RWPE1 (cell line): Measurements from ENCODE around the gene CHST12.

Source experiments
- CTCF ChIA-PET: fragments of 350-600 bp; sonication (Branson Sonifier 250); formaldehyde crosslinking; extraction: SDS; loops from one replicate; lab custom pipeline; 2021; lab: Yijun Ruan, JAX
- POLR2A ChIA-PET: fragments of 400-600 bp; formaldehyde crosslinking; extraction: SDS; loops from one replicate; lab custom pipeline; 2020; ENCODE audit warnings: antibody characterized with exemption; ENCODE audit not compliant: low non-redundant PET; lab: Yijun Ruan, JAX
- DNase-seq: peaks from one replicate; pipeline ENCODE4 v3.0.0; 2012; ENCODE audit warnings: low spot score
- H3K27ac ChIP-seq: fragments of 450-650 bp; 2 replicates; pipeline ENCODE4 v1.5.1; 2017
- TF ChIP-seq, protein P1 (sequence below): fragments of 450-650 bp; conservative IDR thresholded peaks from 2 replicates; pipeline ENCODE4 v1.5.1; 2017; ENCODE audit warnings: low read depth, mild to moderate bottlenecking

CHST12 gene

DNA sequence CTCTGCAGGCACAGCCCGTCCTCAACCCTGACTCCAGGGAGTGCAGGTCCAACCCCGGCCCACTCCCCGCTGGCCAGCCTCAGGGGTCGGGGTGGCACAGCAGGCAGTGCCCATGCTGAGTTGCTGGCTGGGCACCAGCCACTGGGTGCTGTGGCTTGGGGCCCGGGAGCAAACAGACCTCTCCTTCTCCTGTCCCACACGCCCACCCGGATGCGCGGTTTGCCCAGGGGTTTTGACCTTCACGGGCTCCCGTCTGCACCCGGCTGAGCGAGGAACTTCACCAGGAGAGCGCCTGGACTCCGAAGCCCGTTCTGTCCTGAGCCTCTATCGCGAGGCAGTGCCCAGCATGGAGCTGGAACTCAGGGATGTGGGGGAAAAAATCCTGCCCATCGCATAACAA lies 75.4 kb downstream of the CHST12 start:
- ChIA-PET POLR2A (no interaction called here), CTCF (interaction anchor here (0.6 kb wide), 1 partner anchor 223 kb away, joined by 7 read pairs; no protein-coding TSS in a partner anchor)
- peak overlapping the region; percentile 50 for H3K27ac ChIP-seq
- no peak for DNase-seq
- TF ChIP-seq, protein P1, sequence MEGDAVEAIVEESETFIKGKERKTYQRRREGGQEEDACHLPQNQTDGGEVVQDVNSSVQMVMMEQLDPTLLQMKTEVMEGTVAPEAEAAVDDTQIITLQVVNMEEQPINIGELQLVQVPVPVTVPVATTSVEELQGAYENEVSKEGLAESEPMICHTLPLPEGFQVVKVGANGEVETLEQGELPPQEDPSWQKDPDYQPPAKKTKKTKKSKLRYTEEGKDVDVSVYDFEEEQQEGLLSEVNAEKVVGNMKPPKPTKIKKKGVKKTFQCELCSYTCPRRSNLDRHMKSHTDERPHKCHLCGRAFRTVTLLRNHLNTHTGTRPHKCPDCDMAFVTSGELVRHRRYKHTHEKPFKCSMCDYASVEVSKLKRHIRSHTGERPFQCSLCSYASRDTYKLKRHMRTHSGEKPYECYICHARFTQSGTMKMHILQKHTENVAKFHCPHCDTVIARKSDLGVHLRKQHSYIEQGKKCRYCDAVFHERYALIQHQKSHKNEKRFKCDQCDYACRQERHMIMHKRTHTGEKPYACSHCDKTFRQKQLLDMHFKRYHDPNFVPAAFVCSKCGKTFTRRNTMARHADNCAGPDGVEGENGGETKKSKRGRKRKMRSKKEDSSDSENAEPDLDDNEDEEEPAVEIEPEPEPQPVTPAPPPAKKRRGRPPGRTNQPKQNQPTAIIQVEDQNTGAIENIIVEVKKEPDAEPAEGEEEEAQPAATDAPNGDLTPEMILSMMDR: no peak

DNA sequence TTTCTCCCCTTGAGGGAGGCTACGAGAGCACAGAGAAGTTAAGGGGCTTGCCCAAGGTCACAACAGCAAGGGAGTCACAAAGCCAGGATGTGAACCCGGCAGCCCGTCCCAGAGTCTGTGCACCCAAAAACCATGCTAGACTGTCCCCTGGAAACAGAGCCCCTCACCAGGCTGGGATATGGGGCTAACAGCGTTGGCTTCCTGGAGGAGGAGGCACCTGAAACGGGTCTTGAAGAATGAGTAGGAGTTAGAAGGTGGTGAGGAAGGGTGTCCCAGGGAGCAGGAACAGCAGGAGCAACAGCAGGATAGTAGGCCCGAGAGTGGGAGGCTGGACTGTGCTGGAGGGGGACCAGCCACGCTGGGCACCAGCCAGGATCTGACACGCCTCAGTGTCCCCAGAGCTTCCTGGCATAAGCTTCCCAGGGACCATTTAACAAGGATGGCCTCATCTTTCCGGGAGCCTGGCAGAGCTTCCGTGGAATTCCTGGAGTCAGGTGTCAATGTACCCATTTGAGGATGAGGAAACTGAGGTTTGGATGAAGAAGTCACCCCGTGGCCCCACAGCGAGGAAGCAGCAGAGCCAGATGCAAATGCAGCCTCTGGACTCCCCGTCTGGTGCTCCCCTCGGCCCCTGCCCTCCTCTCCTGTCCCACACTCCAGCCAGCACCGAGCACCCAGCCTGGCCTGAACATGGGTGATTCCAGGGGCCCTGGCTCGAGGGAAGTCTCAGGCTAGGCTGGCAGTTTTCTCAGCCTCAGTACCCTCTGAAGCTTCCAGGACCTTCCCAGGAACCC lies 76.1 kb downstream of the CHST12 start:
- H3K27ac ChIP-seq: peak overlapping the region; percentile 50; the same call in 1 of the 2 replicates
- no peak for DNase-seq
- ChIA-PET POLR2A (no interaction called here), CTCF (interaction anchor here (0.6 kb wide), 3 partner anchors 81 to 1541 kb away, joined by 3 to 7 read pairs (median 5); no protein-coding TSS in a partner anchor)
- TF ChIP-seq, protein P1: no peak

DNA sequence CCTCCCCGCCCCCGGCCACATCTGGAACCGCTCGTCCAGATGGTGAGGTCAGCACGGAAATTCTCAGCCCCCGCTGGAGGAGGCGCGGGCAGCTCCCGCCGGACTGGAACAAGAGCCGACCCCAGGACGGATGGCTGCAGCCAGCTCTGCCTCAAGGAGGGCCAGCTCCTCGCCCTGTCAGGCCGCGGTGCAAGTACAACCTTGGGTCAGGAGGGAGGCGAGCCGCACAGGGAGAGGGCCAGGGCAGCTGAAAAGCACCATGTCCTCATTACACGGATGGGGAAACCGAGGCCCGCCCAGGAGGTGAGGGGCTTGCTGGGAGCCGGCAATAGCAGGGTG lies 76.6 kb downstream of the CHST12 start:
- CTCF ChIA-PET: interaction anchor here (0.6 kb wide), 3 partner anchors 43 to 1542 kb away, joined by 3 to 6 read pairs (median 5); no protein-coding TSS in a partner anchor
- POLR2A ChIA-PET: no interaction called here
- no peak for DNase-seq
- H3K27ac ChIP-seq: no peak overlapping the region
- TF ChIP-seq, protein P1: no peak

DNA sequence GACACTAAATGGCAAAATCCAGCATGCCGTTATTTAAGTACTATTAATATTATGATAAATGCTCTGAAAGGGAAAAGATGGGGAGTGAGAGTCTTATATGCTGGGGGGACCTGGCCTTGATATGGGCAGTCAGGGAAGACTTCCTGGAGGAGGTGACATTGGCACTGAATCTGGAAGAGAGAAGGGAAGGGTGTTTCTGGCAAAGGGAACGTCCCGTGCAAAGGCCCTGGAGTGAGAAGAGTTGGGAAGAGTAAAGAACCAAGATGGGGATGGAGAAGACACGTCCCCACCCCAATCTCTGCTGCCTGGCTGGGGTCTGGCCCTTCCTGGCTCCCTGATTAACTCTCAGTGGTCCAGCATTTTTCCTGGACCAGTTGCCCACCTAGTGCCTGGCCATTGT lies 77.8 kb downstream of the CHST12 start:
- DNase-seq: no peak

DNA sequence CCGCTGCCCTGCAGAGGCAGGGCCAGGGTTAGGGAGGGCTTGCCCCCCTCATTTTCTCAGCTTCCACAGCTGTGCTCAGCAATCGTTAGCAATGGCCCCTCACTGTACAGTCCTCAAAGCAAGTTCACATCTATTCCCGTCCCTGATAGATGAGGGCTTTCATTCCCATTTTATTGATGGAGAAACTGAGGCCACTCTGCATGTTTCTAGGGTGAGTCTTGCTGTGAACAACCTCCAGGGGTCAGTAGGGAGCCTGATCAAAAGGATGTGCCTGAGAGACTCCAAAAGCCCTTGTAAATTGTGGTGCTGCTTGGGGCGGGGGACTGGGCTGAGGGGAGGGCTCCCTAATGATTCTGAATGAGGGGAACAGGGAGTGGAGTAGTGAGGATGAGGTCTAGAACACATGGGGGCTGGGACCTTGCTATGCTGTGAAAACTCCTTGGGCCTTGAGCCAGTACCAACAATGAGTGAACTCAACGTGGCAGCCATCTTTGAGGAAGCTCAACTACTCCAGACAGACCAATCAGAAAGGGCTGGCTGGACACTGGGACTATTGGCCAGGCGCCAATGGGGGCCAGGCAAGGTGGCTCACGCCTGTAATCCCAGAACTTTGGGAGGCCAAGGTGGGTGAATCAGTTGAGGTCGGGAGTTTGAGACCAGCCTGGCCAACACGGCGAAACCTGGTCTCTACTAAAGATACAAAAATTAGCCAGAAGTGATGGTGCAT lies 79.5 kb downstream of the CHST12 start:
- TF ChIP-seq, protein P1: no peak
- POLR2A ChIA-PET: no interaction called here
- DNase-seq: no peak
- CTCF ChIA-PET: interaction anchor here (0.8 kb wide), 1 partner anchor 57 kb away, joined by 3 read pairs; no protein-coding TSS in a partner anchor
- no peak overlapping the region for H3K27ac ChIP-seq

More for the DNA sequence above, 77.8 kb downstream of the CHST12 start:
- H3K27ac ChIP-seq: no peak overlapping the region
- ChIA-PET POLR2A (no interaction called here), CTCF (no interaction called here)
- TF ChIP-seq, protein P1: no peak

DNA sequence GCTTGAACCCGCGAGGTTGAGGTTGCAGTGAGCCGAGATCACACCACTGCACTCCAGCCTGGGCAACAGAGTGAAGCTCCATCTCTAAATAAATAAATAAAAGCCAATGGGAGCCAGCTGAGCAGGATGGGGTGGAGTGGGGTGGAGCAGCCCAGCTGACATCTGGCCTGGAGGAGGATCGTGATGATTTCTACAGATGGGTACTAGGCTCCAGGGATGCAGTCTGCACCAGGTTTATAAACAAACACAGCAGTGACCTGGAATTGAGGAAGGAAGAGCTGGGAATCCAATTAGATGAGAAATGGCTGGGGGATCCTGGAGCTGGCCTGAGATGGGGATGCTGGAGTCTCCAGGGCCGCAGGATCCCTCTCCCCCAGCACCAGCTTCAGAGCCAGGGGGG lies 80.1 kb downstream of the CHST12 start:
- POLR2A ChIA-PET: no interaction called here
- CTCF ChIA-PET: interaction anchor here (0.8 kb wide), 1 partner anchor 58 kb away, joined by 3 read pairs; no protein-coding TSS in a partner anchor
- DNase-seq: no peak
- TF ChIP-seq, protein P1: no peak
- H3K27ac ChIP-seq: no peak overlapping the region
